ENCODE results near the gene SUPT5H.

SUPT5H gene

DNA sequence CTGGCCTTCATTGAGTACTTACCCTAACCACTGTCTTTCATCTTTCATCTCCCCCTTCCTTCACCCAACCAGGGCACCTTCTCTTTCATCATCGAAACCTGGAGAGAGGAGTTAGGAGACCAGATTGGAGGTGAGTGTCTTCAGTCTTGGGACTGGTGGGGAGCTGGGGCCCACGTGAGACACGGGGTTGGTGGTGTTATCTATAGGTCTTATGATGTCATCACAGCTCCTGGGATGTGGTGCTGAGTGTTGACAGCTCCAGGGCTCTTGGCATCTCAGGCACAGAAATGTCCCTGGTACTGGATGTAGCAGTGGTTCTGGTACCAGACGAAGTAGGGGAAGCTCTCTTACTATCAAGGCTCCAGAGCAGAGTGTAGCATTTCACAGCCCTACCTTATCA lies 55.2 kb downstream of the SUPT5H start:
- no peak overlapping the region for H3K9ac ChIP-seq (ENCODE audit: low read length)
- no peak overlapping the region for H3K4me3 ChIP-seq (ENCODE audit: insufficient read depth, low read length, poor library complexity, severe bottlenecking)
- H4K20me1 ChIP-seq (ENCODE audit: low read depth, low read length): no peaks in the 10 kb centered on the region
- H3K9me3 ChIP-seq (ENCODE audit: insufficient read depth, low read length): no peaks in the 10 kb centered on the region
- H3K27ac ChIP-seq (ENCODE audit: low read depth, low read length): no peak overlapping the region
- no peaks in the 10 kb centered on the region for H3K9me2 ChIP-seq (replicated peaks; ENCODE audit: insufficient read depth, low read length)
- TF ChIP-seq CTCF (IDR thresholded peaks at IDR 0.05; ENCODE audit: insufficient read depth, low read length, poor library complexity, severe bottlenecking) (no peak), EZH2phosphoT487 (conservative IDR thresholded peaks at IDR 0.05; ENCODE audit: low read length) (no peak)
- H3K27me3 ChIP-seq (ENCODE audit: low read length): no peaks in the 10 kb centered on the region
- no peaks in the 10 kb centered on the region for H3K36me3 ChIP-seq (ENCODE audit: low read length)
- no peak overlapping the region for H3K4me2 ChIP-seq (ENCODE audit: low read depth, low read length, poor library complexity, severe bottlenecking)
- H3F3A ChIP-seq (ENCODE audit: insufficient read depth): no peaks in the 10 kb centered on the region
- no peak overlapping the region for H2AFZ ChIP-seq (ENCODE audit: low read depth, low read length, severe bottlenecking)
- no peaks in the 10 kb centered on the region for H3K79me2 ChIP-seq (ENCODE audit: insufficient read depth, low read length)

DNA sequence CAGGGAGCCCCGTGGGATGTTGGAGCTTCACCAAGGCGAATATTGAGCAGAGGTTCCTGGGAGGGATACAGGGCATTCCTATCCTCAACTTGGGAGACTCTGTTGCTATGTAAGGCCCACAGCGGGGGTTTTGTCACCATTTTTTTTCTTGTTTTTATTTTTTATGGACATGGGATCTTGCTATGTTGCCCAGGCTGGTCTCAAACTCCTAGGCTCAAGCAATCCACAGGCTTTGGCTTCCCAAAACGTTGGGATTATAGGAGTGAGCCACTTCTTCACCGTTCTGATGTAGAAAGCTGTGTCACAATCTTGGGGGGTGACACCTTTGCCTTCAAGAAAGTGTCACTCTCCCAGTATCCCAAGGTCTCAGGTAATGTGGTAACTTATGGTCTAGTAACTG lies 56.0 kb downstream of the SUPT5H start:
- H3K4me3 ChIP-seq (ENCODE audit: insufficient read depth, low read length, poor library complexity, severe bottlenecking): no peak overlapping the region
- no peaks in the 10 kb centered on the region for H3F3A ChIP-seq (ENCODE audit: insufficient read depth)
- H3K36me3 ChIP-seq (ENCODE audit: low read length): no peaks in the 10 kb centered on the region
- no peak overlapping the region for H3K4me2 ChIP-seq (ENCODE audit: low read depth, low read length, poor library complexity, severe bottlenecking)
- no peaks in the 10 kb centered on the region for H4K20me1 ChIP-seq (ENCODE audit: low read depth, low read length)
- no peaks in the 10 kb centered on the region for H3K79me2 ChIP-seq (ENCODE audit: insufficient read depth, low read length)
- H3K9me3 ChIP-seq (ENCODE audit: insufficient read depth, low read length): no peaks in the 10 kb centered on the region
- H3K27me3 ChIP-seq (ENCODE audit: low read length): no peaks in the 10 kb centered on the region
- H3K27ac ChIP-seq (ENCODE audit: low read depth, low read length): no peak overlapping the region
- no peak overlapping the region for H2AFZ ChIP-seq (ENCODE audit: low read depth, low read length, severe bottlenecking)
- H3K9ac ChIP-seq (ENCODE audit: low read length): no peak overlapping the region
- TF ChIP-seq CTCF (IDR thresholded peaks at IDR 0.05; ENCODE audit: insufficient read depth, low read length, poor library complexity, severe bottlenecking): no peak
- no peak for TF ChIP-seq EZH2phosphoT487 (conservative IDR thresholded peaks at IDR 0.05; ENCODE audit: low read length)
- no peaks in the 10 kb centered on the region for H3K9me2 ChIP-seq (replicated peaks; ENCODE audit: insufficient read depth, low read length)

- Histone ChIP-seq H3K9ac (ENCODE audit: low read length) (no peak overlapping the region), H3K9me3 (ENCODE audit: insufficient read depth, low read length) (no peaks in the 10 kb centered on the region), H4K20me1 (ENCODE audit: low read depth, low read length) (no peaks in the 10 kb centered on the region), H3K27me3 (ENCODE audit: low read length) (no peaks in the 10 kb centered on the region), H3K27ac (ENCODE audit: low read depth, low read length) (no peak overlapping the region), H3K36me3 (ENCODE audit: low read length) (no peaks in the 10 kb centered on the region), H2AFZ (ENCODE audit: low read depth, low read length, severe bottlenecking) (no peak overlapping the region), H3F3A (ENCODE audit: insufficient read depth) (no peaks in the 10 kb centered on the region), H3K4me3 (ENCODE audit: insufficient read depth, low read length, poor library complexity, severe bottlenecking) (no peak overlapping the region), H3K4me2 (ENCODE audit: low read depth, low read length, poor library complexity, severe bottlenecking) (no peak overlapping the region), H3K79me2 (ENCODE audit: insufficient read depth, low read length) (no peaks in the 10 kb centered on the region), H3K9me2 (replicated peaks; ENCODE audit: insufficient read depth, low read length) (no peaks in the 10 kb centered on the region)
- TF ChIP-seq CTCF (IDR thresholded peaks at IDR 0.05; ENCODE audit: insufficient read depth, low read length, poor library complexity, severe bottlenecking) (peak; percentile 60), EZH2phosphoT487 (conservative IDR thresholded peaks at IDR 0.05; ENCODE audit: low read length) (no peak)
Measured at GRCh38 chr19:39502640-39503417, 57.4 kb downstream of the SUPT5H start.
